COLO829 (cell line): ENCODE results near the gene STK24.
"Not testable (repeated sequence)": the region's sequence is repeated elsewhere in the genome, so short reads cannot be mapped to it uniquely, and the experiment has no call there.

Experiments
- DNase-seq: peaks from one replicate; pipeline ENCODE4 v3.0.0; 2012; ENCODE audit warnings: low spot score

STK24 gene

GRCh38 chr13:98434060-98434459 lies 142.8 kb downstream of the STK24 start:
- no peak for DNase-seq

GRCh38 chr13:98433654-98434053 lies 143.3 kb downstream of the STK24 start:
- no peak for DNase-seq

- no peak for DNase-seq
Observed at GRCh38 chr13:98432638-98433037, 144.3 kb downstream of the STK24 start.

GRCh38 chr13:98429977-98430736 lies 146.8 kb downstream of the STK24 start:
- DNase-seq, result no peak

GRCh38 chr13:98429531-98429930 lies 147.4 kb downstream of the STK24 start:
- no peak for DNase-seq

GRCh38 chr13:98429081-98429480 lies 147.8 kb downstream of the STK24 start:
- DNase-seq, result no peak

GRCh38 chr13:98428256-98428966 lies 148.5 kb downstream of the STK24 start:
- DNase-seq, result no peak

- DNase-seq, result no peak
Observed at GRCh38 chr13:98427331-98427995, 149.4 kb downstream of the STK24 start.

GRCh38 chr13:98423417-98423816 lies 153.5 kb downstream of the STK24 start:
- no peak for DNase-seq

- no peak for DNase-seq
Observed at GRCh38 chr13:98422046-98422445, 154.9 kb downstream of the STK24 start.

- peak; percentile 60 for DNase-seq
Observed at GRCh38 chr13:98420554-98421175, 156.2 kb downstream of the STK24 start.

- DNase-seq, result no peak
Observed at GRCh38 chr13:98419786-98420553, 156.9 kb downstream of the STK24 start.

- no peak for DNase-seq
Observed at GRCh38 chr13:98416408-98416807, 160.5 kb downstream of the STK24 start.

- DNase-seq, result no peak
Observed at GRCh38 chr13:98415326-98416070, 161.4 kb downstream of the STK24 start.

GRCh38 chr13:98413796-98414195 lies 163.1 kb downstream of the STK24 start:
- no peak for DNase-seq

GRCh38 chr13:98413278-98413677 lies 163.6 kb downstream of the STK24 start:
- DNase-seq, result not testable (repeated sequence)

GRCh38 chr13:98411617-98412265 lies 165.2 kb downstream of the STK24 start:
- no peak for DNase-seq

GRCh38 chr13:98411013-98411412 lies 165.9 kb downstream of the STK24 start:
- no peak for DNase-seq

GRCh38 chr13:98410612-98411011 lies 166.3 kb downstream of the STK24 start:
- no peak for DNase-seq

GRCh38 chr13:98409281-98409680 lies 167.6 kb downstream of the STK24 start:
- DNase-seq, result no peak

- DNase-seq, result no peak
Observed at GRCh38 chr13:98407575-98407974, 169.3 kb downstream of the STK24 start.
